Mucosa of descending colon (tissue), 3 donors: ENCODE results near the gene CHP1. TPM values are rescaled to one million over a fixed set of nuclear protein-coding genes. Genes with fewer than 3 reads are reported as not detected.
A peak's percentile ranks its signal among the peaks of the same experiment; 100 is the strongest.
"Not testable (repeated sequence)": the region's sequence is repeated elsewhere in the genome, so short reads cannot be mapped to it uniquely, and the experiment has no call there.

Source experiments
- ATAC-seq: fragments of 200-7000 bp; cut with Tn5 transposase; one replicate; pipeline ENCODE4 v1.9.1; 2020; ENCODE audit warnings: mild to moderate bottlenecking, moderate library complexity
- DNase-seq, 3 donors: peaks; one replicate each; pipeline ENCODE4 v3.0.0-alpha.2; 2020
- H3K36me3 ChIP-seq: fragments of 200-600 bp; one replicate; pipeline ENCODE4 v1.8.0; 2021; ENCODE audit warnings: low read depth, mild to moderate bottlenecking
- H3K4me1 ChIP-seq: fragments of 200-600 bp; one replicate; pipeline ENCODE4 v1.8.0; 2021; ENCODE audit warnings: low read depth, mild to moderate bottlenecking
- H3K4me3 ChIP-seq: fragments of 200-600 bp; one replicate; pipeline ENCODE4 v1.8.0; 2021; ENCODE audit warnings: mild to moderate bottlenecking
- H3K9me3 ChIP-seq: fragments of 200-600 bp; one replicate; pipeline ENCODE4 v1.8.0; 2021; ENCODE audit warnings: mild to moderate bottlenecking
- CTCF ChIP-seq: fragments of 200-600 bp; IDR thresholded peaks from one replicate; pipeline ENCODE4 v1.8.0; 2022; ENCODE audit warnings: antibody characterized with exemption, mild to moderate bottlenecking
- intact Hi-C, 2 donors: fragments of 100-400 bp; cut with DNase I in 1 of 2; cut with micrococcal nuclease in 1 of 2; formaldehyde crosslinking; loops; one replicate each; pipeline versions ENCODE4 v1.11.0 to v1.11.1; 2022; cut with DNase I, micrococcal nuclease
- total RNA-seq, 3 donors: library from RNA; stranded (reverse); fragmentation: NEBNext Ultra II Directional in 2 of 3; extraction: Animal tissue kit (Norgen Biotek cat#: 25700) in 2 of 3; gene quantifications; one replicate each; pipeline versions ENCODE4 v1.2.1 to v1.2.4, GENCODE V29; 2021 to 2023
- donor health status: DM: no; HTN: no; CAD: no; lungs with moderate emphysema.
- donor health status: DM: no; HTN: no; CAD: no.
- donor health status: DM: no; HTN: yes; CAD: no.

Gene CHP1
- total RNA-seq, 3 donors from 2014 or later: 233 to 461 (median 354) TPM

- peaks cover 10% of the 10 kb centered on the region for H3K4me1 ChIP-seq
Measured at GRCh38 chr15:41289953-41290352, 58.9 kb downstream of the CHP1 start.

GRCh38 chr15:41291065-41291631 is 60.1 kb downstream of the CHP1 start:
- no peaks in the 10 kb centered on the region for H3K9me3 ChIP-seq
- ATAC-seq (peak; percentile 73), DNase-seq (no peak)
- peaks cover 6% of the 10 kb centered on the region for H3K4me1 ChIP-seq
- intact Hi-C loops: no loop called here
- H3K36me3 ChIP-seq: no peaks in the 10 kb centered on the region
- no peak for TF ChIP-seq CTCF
- H3K4me3 ChIP-seq: no peak overlapping the region

More at GRCh38 chr15:41289953-41290352, 58.9 kb downstream of the CHP1 start:
- TF ChIP-seq CTCF: no peak
- intact Hi-C loops: no loop called here
- Histone ChIP-seq H3K9me3 (no peaks in the 10 kb centered on the region), H3K4me3 (no peak overlapping the region), H3K36me3 (no peaks in the 10 kb centered on the region)
- no peak for ATAC-seq
- no peak for DNase-seq

GRCh38 chr15:41292521-41292920 is 61.5 kb downstream of the CHP1 start:
- no peak for TF ChIP-seq CTCF
- intact Hi-C loops: no loop called here
- DNase-seq (no peak), ATAC-seq (no peak)
- Histone ChIP-seq H3K4me3 (no peak overlapping the region), H3K36me3 (no peaks in the 10 kb centered on the region), H3K4me1 (no peaks in the 10 kb centered on the region), H3K9me3 (no peaks in the 10 kb centered on the region)

GRCh38 chr15:41301139-41301538 is 70.1 kb downstream of the CHP1 start:
- H3K36me3 ChIP-seq, DNase-seq, ATAC-seq, H3K4me1 ChIP-seq, intact Hi-C loops, H3K9me3 ChIP-seq, H3K4me3 ChIP-seq: not testable (repeated sequence)

GRCh38 chr15:41301587-41301986 is 70.5 kb downstream of the CHP1 start:
- Histone ChIP-seq H3K4me1 (no peaks in the 10 kb centered on the region), H3K9me3 (no peaks in the 10 kb centered on the region), H3K4me3 (no peak overlapping the region), H3K36me3 (no peaks in the 10 kb centered on the region)
- DNase-seq: no peak
- intact Hi-C loops: no loop called here
- no peak for ATAC-seq
- TF ChIP-seq CTCF: no peak

GRCh38 chr15:41304149-41304770 is 73.2 kb downstream of the CHP1 start:
- Histone ChIP-seq H3K36me3 (no peaks in the 10 kb centered on the region), H3K4me1 (no peaks in the 10 kb centered on the region), H3K9me3 (no peaks in the 10 kb centered on the region), H3K4me3 (no peak overlapping the region)
- intact Hi-C loops: no loop called here
- no peak for DNase-seq
- TF ChIP-seq CTCF: no peak
- ATAC-seq: no peak
